Stimulated activated CD4-positive, alpha-beta T cell treated with anti-CD3 and anti-CD28 coated beads, Interleukin-1b, Interleukin-23, amount 100 ng/mL, for 4 hours (primary cell): ENCODE measurements around the gene PTPN1.
"Not testable (repeated sequence)": the region's sequence is repeated elsewhere in the genome, so short reads cannot be mapped to it uniquely, and the experiment has no call there.

Source experiments
- DNase-seq, 2 donors: peaks; one replicate each; pipeline ENCODE4 v3.0.0-alpha.2; 2020; ENCODE audit warnings: low read depth in 2 of 2

Gene PTPN1

DNA sequence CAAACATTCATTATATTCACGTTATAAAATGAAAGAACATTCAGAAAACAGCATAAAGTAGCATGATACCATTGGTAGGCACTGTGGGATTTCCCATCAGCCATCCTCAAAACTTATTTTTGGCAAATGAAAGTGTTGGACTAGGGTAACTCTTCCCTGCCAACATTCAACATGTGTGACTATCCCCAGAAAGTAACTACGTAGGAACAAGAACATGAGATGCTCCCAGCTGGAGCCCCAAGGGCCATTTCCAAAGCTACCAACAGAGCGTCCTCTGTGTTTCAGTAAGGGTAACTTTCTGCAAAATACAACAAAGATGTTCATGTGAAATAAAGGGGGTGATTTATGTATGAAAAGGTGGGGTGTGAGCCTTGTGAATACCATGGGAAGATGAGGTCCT lies 28.4 kb upstream of the PTPN1 start:
- DNase-seq, result no peak

DNA sequence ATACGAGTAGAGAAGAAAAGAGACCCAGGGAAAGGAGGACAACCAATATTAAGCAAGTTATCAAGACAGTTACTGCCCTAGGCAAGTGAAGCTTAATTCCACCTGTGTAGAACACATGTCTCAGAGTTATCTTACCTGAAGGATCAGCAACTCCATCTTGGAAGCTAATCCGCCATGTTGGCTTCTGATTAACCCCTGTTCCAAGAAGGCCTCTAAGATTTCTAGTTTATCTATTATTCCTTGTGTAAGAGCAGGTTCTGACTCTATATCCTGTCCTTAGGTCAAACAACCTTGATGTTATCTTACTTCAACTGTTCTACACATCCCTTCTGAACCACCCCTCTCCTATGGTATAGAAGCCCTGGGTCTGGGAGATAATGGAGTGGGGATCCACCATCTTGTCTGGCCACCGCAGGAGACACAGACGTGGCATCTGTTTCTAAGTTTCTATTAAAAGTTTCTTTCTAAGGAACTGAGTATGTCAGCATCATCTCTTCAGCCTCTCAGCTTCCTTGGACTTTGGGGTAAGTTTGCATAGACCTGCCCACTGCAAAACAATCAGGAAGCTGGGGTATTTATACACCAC lies 27.7 kb upstream of the PTPN1 start:
- no peak for DNase-seq

DNA sequence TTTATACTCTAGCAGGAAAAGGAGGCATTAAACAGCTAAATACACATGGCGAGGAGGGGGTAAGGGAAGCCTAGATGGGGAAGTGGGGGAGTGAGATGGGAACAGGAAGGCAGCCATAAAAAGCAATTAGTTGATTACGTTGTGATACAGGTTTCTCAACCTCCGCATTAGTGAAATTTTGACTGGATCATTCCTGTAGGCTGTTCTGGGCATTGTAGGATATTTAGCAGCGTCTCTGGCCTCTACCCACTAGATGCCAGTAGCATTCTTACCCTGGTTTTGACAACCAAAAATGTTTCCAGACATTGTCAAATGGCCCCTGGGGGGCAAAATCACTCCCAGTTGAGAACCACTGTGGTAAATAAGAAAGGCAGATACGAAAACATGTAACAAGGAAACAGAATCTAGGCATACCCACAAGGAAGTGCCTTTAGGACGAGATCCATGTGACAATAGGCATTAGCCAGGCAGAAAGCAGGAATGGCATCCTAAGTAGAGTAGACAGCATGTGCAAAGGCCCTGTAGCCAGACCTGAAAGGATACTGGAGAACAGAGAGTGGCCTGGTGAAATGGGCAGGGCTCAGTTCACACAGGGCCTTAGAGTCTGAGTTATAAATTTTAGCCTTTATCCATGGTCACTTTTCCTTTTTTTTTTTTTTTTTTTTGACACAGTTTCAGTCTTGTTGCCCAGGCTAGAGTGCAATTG lies 25.8 kb upstream of the PTPN1 start:
- DNase-seq, result no peak

DNA sequence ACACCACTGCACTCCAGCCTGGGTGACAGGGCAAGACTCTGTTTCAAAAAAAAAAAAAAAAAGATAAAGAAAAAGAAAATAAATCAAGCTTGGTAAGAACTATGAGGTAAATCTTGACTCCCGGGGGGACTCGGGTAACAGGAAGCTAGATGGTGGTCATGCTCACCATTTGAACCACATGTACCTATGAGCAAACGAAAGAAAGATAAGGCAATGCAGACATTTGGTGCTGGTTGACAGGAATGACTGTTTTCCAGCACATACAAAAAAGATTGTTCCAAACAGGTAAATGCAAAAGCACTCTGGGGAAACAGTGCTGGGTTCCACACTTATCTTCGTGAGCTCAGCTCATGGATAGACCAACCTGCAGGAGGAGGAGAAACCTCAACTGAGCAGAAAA lies 22.8 kb upstream of the PTPN1 start:
- no peak for DNase-seq

DNA sequence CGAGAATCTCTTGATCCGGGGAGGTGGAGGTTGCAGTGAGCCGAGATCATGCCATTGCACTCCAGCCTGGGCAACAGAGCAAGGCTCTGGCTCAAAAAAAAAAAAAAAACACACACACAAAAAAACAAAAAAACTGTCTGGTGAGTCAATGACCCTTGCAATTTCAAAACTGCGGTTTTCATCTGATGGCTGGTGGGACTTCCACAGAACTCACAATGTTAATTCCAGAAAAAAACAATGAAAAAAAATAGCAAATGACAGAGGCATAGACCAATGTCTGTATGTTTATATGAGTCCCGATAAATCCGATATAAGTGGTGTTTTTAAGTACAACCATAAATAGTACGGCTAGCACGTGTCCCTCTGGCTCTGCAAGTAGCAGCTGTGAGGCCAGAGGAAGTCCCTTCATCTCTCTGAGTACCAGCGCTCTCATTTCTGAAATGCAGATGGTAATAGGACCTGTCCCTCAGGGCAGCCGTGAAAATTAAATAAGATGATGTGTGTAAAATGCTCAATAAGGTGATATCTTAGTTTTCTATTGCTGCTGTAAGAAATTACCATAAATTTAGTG lies 21.9 kb upstream of the PTPN1 start:
- DNase-seq, result no peak

DNA sequence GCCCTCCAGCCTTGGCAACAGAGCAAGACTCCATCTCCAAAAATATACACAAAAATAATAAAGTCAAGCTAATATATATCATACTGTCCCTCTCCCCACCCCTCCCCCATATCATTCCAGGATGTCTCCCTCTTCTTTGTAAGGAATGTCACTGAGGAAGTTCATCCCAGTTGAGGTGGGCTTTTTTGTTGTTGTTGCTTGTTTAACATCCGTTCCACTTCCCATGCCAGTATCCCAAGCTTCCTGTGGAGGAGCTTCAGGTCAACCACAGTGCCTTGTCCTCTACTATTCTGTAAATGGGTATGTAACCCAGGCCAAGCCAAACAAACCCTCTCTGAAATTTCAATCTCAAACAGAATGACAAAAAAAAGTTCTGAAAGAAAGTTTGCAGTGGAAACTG lies 19.0 kb upstream of the PTPN1 start:
- DNase-seq, result no peak

DNA sequence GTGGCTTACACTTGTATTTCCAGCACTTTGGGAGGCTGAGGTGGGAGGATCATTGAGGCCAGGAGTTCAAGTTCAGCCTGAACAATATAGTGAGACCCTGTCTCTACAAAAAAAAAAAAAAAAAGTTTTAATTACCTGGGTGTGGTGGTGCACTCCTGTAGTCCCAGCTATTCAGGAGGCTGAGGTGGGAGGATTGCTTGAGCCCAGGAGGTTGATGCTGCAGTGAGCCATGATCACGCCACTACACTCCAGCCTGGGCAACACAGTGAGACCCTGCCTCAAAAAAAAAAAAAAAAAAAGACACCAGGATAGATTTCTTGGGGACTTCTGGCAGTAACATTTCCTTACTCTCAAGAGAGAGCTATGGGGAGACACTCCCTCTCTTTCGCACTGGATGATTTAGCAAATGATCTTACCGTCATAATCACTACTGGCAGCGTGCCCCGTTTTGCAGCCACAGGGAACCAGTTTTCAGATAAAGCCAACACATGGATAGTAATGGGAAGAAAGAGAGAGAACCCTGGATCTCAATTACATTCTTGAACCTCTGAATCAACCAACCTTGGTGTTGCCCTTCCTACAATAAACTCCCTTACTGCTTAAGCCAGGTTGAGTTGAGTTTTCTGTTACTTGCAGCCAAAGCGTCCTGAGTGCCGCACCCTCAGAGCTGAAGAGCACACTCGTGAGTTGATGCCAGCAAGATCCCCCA lies 18.1 kb upstream of the PTPN1 start:
- DNase-seq, result no peak

DNA sequence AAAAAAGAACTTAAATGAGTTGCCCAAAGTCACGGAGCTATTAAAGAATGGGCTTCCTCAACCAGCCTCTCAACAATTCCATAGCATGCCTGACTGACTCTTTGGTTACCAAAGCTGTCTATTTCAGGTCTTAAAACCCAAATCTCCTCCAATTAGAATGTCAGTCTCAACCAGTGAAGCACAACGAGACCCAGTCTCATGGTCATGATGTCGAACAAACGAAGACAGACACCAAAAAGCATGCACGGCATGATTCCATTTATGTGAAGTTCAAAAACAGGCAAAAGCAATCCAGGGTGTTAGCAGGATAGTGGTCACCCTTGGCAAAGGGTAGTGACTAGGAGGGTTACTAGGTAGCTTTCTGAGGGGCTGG lies 16.3 kb upstream of the PTPN1 start:
- no peak for DNase-seq

DNA sequence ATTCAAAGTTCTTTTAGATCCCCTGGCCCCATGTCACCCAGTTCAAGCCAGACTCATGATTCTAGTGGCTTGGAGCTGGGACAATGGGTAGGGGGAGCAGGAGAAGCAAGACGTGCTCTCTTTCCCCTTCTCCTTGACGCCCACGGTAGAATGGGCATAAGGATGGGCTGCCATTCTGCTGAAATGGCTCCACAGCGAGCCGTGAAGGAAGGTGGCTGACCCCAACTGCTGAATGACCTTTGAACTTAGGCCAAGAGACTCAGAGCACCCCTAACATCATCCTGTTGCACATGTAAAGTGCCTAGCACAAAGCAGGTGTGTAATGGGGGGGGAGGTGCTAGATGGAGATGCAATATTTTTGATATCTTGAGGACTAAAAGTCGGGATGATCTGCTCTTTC lies 15.8 kb upstream of the PTPN1 start:
- no peak for DNase-seq

DNA sequence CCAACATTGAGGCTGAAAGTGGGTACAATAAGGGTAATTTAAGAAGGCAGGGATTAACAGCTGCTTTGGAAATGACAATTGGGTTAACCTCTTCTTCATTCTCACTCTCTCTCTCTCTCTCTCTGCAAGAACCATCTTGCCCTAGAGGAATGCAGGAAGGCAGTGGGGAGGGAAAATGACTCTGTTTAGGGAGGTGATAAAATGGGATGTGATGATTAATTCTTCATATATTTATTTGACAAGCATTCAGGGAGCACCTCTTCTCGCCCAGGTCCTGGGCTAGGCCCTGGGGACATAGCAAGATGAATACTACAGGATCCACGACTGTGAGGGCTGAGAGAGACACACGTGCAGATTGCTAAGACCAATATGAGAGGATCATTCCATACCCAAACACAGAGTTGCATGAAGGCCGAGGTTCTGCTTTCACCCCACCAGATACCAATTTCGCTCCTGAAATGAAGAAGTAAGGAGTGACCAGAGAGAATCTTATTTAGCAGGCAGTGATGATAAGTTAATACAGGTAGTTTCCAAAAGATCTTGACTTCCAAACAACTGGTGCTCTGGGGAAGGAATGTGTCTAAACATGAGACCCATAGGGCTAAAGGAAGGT lies 13.3 kb upstream of the PTPN1 start:
- no peak for DNase-seq

DNA sequence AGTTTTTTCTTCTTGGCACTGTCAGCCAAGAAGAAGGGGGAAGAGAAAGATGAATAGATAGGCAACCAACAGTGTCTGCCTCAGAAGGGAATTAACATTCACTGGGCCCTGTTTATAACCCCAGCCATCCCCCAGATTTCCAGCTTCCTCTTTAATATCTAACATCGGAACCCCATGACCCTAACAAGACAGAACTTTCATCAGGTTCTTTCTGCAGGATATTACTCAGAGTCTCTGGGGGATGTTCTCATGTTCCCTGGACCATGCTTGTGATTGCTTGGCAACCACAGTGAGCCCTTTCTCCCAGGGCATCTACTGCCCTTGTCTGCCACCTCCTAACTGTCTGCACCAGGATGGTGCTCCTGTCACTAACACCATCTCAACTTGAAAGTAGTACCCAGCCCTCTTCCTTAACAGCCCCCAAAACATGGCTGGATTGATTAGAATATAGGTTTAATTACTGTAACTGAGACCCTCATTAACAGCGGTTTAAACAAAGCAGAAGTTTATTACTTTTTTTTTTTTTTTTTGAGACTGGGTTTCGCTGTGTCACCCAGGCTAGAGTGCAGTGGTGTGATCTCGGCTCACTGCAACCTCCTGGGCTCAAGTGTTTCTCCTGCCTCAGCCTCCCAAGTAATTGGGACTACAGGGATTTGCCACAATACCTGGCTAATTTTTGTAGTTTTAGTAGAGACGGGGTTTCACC lies 12.0 kb upstream of the PTPN1 start:
- DNase-seq, result no peak

DNA sequence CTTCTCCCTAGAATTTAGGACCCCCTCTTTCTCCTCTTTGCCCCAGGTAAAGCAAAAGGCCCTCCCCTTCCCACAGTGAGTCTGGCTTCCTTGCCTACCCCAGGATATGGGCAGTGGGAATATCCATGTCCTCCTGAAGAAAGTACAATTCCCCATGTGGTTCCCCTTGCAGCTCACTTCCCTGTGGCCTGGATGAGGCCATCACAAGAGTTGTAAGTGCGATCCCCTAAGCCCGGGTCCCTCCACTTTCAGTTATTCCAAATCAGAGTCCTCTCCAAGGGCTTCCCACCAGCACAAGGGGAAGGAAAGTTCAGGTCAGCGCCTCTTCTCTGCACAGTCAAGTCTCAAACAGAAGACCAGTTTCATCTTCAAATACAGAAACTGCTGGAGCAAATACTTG lies 10.2 kb upstream of the PTPN1 start:
- DNase-seq, result no peak

DNA sequence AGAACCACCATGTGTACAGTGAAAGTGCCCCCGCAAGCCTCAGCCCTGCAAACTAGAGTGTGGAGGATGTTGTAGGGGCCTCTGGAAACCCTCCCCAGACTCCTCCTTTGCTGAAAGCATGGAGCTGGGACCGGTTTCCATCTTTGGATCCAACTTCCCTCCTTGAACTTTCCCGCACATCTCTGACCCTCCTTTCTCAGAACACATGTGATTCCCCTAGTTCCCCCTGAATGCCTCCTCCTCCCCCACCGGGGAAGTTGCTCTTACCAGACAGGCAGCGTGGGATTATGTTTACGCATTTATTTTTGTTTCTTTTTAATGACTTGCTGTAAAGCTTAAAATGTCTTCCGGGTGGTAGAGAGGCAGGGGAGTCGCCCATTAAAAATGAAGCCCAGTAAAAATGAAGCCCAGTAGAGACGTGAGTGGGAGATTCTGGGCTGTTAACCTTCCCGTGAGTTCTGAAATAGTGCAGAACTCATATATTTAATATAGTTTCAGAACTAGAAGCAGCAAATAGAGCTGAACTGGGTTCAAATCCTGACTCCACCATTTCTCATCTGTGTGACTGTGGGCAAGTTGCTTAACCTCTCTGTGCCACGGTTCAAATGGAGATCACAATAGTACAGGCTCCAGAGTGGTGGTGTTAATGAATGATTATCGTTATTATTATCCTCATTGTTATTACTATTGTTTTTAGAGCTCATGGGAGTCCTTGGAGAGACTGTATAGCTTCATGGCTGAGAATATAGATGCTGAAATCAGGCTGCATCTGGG lies 8.0 kb upstream of the PTPN1 start:
- no peak for DNase-seq

DNA sequence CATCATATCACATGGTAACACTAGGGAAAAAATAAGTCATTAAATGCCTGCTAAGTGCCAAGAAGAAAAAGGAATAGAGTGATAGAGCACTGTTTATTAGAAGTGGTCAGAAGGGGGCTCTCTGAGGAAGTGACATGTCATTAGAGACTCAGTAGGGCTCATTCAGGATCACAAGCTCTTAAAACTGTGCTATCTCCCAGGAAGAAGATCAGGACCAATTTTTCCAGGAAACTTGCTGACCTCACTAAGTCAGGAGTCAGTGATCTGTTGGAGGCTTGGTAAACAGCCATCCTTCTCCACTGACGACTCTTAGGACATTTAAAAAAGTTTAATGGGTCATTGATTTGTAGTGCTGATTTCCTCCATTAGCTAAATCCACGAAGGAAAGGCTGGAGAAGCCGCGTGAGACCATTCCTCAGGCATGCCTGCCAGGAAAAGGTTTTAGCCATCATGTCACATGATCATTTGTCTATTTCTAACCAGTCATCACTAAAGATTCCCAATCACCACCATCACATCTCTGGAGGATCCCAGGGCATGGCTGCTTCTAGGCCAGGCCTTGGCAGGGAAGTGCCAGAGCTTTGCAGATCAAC lies 5.9 kb upstream of the PTPN1 start:
- DNase-seq, result no peak

DNA sequence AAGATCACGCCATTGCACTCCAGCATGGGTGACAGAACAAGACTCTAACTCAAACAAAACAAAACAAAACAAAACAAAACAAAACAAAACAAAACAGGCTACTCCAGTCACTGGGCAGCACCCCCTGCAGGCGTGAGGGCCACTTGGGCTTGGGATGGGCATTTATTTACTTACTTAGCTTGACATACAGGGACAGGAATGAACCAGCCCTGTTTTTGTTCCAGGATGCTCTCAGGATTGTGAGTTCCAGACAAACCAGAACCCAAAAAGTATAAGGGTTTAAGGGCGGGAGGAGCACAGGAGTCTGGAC lies 4.0 kb upstream of the PTPN1 start:
- DNase-seq, result no peak

DNA sequence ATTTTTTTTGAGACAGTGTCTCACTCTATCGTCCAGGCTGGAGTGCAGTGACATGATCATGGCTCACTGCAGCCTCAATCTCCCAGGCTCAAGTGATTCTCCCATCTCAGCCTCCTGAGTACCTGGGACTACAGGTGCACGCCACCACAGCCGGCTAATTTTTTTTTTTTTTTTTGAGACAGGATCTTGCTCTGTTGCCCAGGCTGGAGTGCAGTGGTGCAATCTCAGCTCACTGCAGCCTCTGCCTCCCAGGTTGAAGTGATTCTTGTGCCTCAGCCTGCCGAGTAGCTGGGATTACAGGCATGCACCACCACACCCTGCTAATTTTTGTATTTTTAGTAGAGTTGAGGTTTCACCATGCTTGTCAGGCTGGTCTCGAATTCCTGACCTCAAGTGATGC lies 2.4 kb upstream of the PTPN1 start:
- not testable (repeated sequence) for DNase-seq

DNA sequence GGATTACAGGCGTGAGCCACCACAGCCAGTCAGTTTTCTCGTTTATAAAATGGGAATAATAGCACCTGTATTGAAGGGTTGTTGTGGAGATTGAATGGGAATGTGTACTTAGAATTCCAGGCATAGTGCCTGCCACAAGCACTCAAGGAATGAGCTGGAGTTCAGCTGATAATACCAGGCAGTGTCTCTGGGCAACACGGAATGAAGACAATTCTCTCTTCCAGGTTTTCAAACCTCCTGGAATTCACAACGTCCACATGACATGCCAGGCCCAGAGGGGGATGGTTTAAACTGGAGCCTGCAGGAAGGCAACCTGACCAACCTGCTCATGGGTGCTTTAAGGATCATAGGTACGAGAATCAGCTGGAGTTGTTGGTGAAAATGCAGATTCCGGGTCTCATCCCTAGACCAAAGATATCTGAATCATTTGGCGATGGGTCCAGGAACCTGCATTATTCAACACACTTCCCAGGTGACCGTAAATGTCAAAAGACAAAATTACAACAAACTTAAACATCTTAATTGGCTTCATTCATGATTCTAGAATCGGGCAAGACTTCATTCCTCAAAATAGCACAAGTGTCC lies 1.9 kb upstream of the PTPN1 start:
- no peak for DNase-seq

DNA sequence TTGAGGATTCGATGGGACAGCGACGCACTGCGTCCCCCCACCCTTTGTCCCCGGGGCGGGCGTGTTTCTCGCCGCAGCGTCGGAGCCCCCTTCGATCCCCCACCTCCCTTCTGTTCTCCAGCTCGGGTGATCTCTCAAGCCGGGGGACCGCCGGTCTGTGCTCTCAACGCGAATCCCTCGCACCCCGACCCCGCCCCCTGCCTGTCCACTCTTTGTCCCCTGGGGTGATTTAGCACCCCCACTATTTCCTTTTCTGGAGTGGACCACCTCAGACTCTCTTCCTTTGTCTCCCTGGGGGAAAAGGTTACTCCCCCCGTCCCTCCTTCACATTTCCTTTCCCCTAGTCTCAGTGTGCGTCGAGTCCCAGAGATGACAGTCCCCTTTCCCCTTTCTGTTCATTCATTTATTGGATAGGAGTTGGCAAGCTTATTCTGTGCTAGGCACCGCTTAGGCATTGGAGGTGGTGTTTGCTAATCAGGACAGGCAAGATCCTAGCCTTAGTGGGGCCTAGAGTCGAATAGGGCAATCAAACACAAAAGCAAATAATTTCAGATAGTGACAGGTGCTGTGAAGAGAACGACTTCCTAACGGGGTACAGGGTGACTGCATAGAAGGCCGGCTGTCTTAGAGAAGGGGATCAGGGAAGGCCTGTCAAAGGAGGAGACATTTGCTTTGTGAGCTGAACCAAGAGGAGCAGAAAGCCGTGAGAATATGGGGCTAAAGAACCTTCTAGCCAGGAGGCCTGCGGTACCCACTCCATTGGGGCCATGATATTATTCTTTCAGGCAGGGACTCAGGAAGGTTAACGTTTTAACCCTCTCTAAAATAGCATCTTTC lies 741 bp downstream of the PTPN1 start:
- DNase-seq, result no peak

DNA sequence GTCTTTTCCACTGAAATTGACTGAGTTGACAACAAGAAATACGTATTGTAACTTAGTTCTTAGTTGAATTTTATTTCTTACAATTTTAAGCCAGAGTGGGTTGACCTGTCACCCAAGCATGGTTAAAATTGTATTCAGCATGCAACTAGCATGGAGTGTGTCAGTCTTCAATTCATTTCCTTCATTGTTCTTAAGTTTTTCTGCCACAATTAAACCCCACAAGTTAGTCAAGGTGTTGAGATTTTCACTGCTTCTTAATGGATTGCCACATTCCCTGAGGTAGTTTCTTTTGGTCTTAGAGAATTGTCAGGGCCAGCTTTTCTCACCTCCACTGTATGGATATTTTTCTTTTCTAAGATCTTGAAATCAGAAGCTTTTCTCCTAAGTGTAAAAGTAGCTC lies 2.1 kb downstream of the PTPN1 start:
- no peak for DNase-seq
